ENCODE data around the gene TLL1.

Gene TLL1

GRCh38 chr4:165964591-165964990 is 91.6 kb downstream of the TLL1 start:
- Histone ChIP-seq H4K20me1 (ENCODE audit: insufficient read depth, low read length) (no peaks in the 10 kb centered on the region), H3K79me2 (ENCODE audit: insufficient read depth, low read length) (no peaks in the 10 kb centered on the region), H3K4me1 (ENCODE audit: insufficient read depth, low read length) (no peaks in the 10 kb centered on the region), H3K27me3 (ENCODE audit: insufficient read depth, low read length, poor library complexity) (no peaks in the 10 kb centered on the region), H3K4me3 (ENCODE audit: low read depth in 1 of 2, low read length in 2 of 2) (no peak overlapping the region), H3K4me2 (ENCODE audit: insufficient read depth, low read length) (no peak overlapping the region), H3K36me3 (ENCODE audit: insufficient read depth, low read length) (no peaks in the 10 kb centered on the region), H3K27ac (ENCODE audit: low read length) (no peak overlapping the region), H2AFZ (ENCODE audit: low read depth, low read length) (no peak overlapping the region), H3K9me3 (ENCODE audit: insufficient read depth, low read length, severe bottlenecking) (no peaks in the 10 kb centered on the region), H3K9ac (ENCODE audit: low read depth, low read length) (no peak overlapping the region)
- no peak for DNase-seq
- no peak for TF ChIP-seq CTCF (IDR thresholded peaks at IDR 0.05; ENCODE audit: borderline replicate concordance, extremely low read depth, low read length, poor library complexity, severe bottlenecking)
- no peak for TF ChIP-seq EZH2 (IDR thresholded peaks at IDR 0.05; ENCODE audit: borderline replicate concordance, low read depth, low read length, severe bottlenecking)
- no peak for ATAC-seq (ENCODE audit: insufficient read depth, low read depth)

DNA sequence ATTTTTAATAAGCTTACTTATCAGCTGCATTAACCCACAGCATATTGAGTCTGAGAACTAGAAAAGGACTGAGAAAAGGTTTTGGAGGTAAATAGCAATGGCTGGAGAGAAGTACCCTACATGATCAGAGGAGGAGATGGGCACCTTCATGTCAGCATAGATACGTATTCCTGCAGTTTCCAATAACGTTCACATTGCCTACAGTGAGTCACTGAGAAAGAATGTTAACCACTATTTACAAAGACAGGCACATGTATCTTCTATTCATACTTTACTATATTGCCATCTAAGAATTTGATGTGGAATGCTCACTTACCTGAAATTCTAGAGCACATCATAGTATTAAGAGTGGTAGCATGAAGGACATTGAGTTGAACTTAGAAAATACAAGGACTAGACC is 92.5 kb downstream of the TLL1 start:
- Histone ChIP-seq H4K20me1 (ENCODE audit: insufficient read depth, low read length) (no peaks in the 10 kb centered on the region), H3K9me3 (ENCODE audit: insufficient read depth, low read length, severe bottlenecking) (no peaks in the 10 kb centered on the region), H3K36me3 (ENCODE audit: insufficient read depth, low read length) (no peaks in the 10 kb centered on the region), H3K4me2 (ENCODE audit: insufficient read depth, low read length) (no peak overlapping the region), H3K4me3 (ENCODE audit: low read depth in 1 of 2, low read length in 2 of 2) (no peak overlapping the region), H2AFZ (ENCODE audit: low read depth, low read length) (no peak overlapping the region), H3K4me1 (ENCODE audit: insufficient read depth, low read length) (no peaks in the 10 kb centered on the region), H3K9ac (ENCODE audit: low read depth, low read length) (no peak overlapping the region), H3K27ac (ENCODE audit: low read length) (no peak overlapping the region), H3K79me2 (ENCODE audit: insufficient read depth, low read length) (no peaks in the 10 kb centered on the region), H3K27me3 (ENCODE audit: insufficient read depth, low read length, poor library complexity) (no peaks in the 10 kb centered on the region)
- ATAC-seq (ENCODE audit: insufficient read depth, low read depth) (no peak), DNase-seq (no peak)
- no peak for TF ChIP-seq CTCF (IDR thresholded peaks at IDR 0.05; ENCODE audit: borderline replicate concordance, extremely low read depth, low read length, poor library complexity, severe bottlenecking)
- TF ChIP-seq EZH2 (IDR thresholded peaks at IDR 0.05; ENCODE audit: borderline replicate concordance, low read depth, low read length, severe bottlenecking) = no peak

- Histone ChIP-seq H3K4me1 (ENCODE audit: insufficient read depth, low read length) (no peaks in the 10 kb centered on the region), H3K9ac (ENCODE audit: low read depth, low read length) (no peak overlapping the region), H3K27me3 (ENCODE audit: insufficient read depth, low read length, poor library complexity) (no peaks in the 10 kb centered on the region), H4K20me1 (ENCODE audit: insufficient read depth, low read length) (no peaks in the 10 kb centered on the region), H2AFZ (ENCODE audit: low read depth, low read length) (no peak overlapping the region), H3K9me3 (ENCODE audit: insufficient read depth, low read length, severe bottlenecking) (no peaks in the 10 kb centered on the region), H3K79me2 (ENCODE audit: insufficient read depth, low read length) (no peaks in the 10 kb centered on the region), H3K4me2 (ENCODE audit: insufficient read depth, low read length) (no peak overlapping the region), H3K4me3 (ENCODE audit: low read depth in 1 of 2, low read length in 2 of 2) (no peak overlapping the region), H3K27ac (ENCODE audit: low read length) (no peak overlapping the region), H3K36me3 (ENCODE audit: insufficient read depth, low read length) (no peaks in the 10 kb centered on the region)
- TF ChIP-seq EZH2 (IDR thresholded peaks at IDR 0.05; ENCODE audit: borderline replicate concordance, low read depth, low read length, severe bottlenecking) (no peak), CTCF (IDR thresholded peaks at IDR 0.05; ENCODE audit: borderline replicate concordance, extremely low read depth, low read length, poor library complexity, severe bottlenecking) (no peak)
- ATAC-seq (ENCODE audit: insufficient read depth, low read depth) (no peak), DNase-seq (no peak)
Measured at GRCh38 chr4:165966833-165967232, 93.8 kb downstream of the TLL1 start.

- no peak overlapping the region for H3K4me3 ChIP-seq (ENCODE audit: low read depth in 1 of 2, low read length in 2 of 2)
Measured at GRCh38 chr4:165967486-165967885, 94.4 kb downstream of the TLL1 start.

More at GRCh38 chr4:165967486-165967885, 94.4 kb downstream of the TLL1 start:
- Histone ChIP-seq H3K27me3 (ENCODE audit: insufficient read depth, low read length, poor library complexity) (no peaks in the 10 kb centered on the region), H2AFZ (ENCODE audit: low read depth, low read length) (no peak overlapping the region), H3K79me2 (ENCODE audit: insufficient read depth, low read length) (no peaks in the 10 kb centered on the region), H3K4me1 (ENCODE audit: insufficient read depth, low read length) (no peaks in the 10 kb centered on the region), H3K4me2 (ENCODE audit: insufficient read depth, low read length) (no peak overlapping the region), H3K27ac (ENCODE audit: low read length) (no peak overlapping the region), H3K9me3 (ENCODE audit: insufficient read depth, low read length, severe bottlenecking) (no peaks in the 10 kb centered on the region), H4K20me1 (ENCODE audit: insufficient read depth, low read length) (no peaks in the 10 kb centered on the region), H3K9ac (ENCODE audit: low read depth, low read length) (no peak overlapping the region), H3K36me3 (ENCODE audit: insufficient read depth, low read length) (no peaks in the 10 kb centered on the region)
- TF ChIP-seq CTCF (IDR thresholded peaks at IDR 0.05; ENCODE audit: borderline replicate concordance, extremely low read depth, low read length, poor library complexity, severe bottlenecking) = no peak
- TF ChIP-seq EZH2 (IDR thresholded peaks at IDR 0.05; ENCODE audit: borderline replicate concordance, low read depth, low read length, severe bottlenecking) = no peak
- DNase-seq = no peak
- no peak for ATAC-seq (ENCODE audit: insufficient read depth, low read depth)
